Parathyroid adenoma (tissue), 2 donors: Measurements from ENCODE around the gene KCNG3.

Experiments used
- H2AFZ ChIP-seq: fragments of 300-600 bp; sonication (generic); one replicate; pipeline ENCODE4 v1.7.0; 2017; ENCODE audit warnings: antibody characterized with exemption, mild to moderate bottlenecking
- H3K27ac ChIP-seq: fragments of 300-600 bp; sonication (generic); one replicate; pipeline ENCODE4 v1.7.0; 2017
- H3K27me3 ChIP-seq: fragments of 300-600 bp; sonication (generic); one replicate; pipeline ENCODE4 v1.7.0; 2017; ENCODE audit warnings: low read length; ENCODE audit not compliant: control insufficient read depth, insufficient read depth
- H3K36me3 ChIP-seq: fragments of 300-600 bp; sonication (generic); one replicate; pipeline ENCODE4 v1.7.0; 2017; ENCODE audit warnings: low read length; ENCODE audit not compliant: control insufficient read depth, insufficient read depth
- H3K4me1 ChIP-seq: fragments of 300-600 bp; sonication (generic); one replicate; pipeline ENCODE4 v1.7.0; 2017; ENCODE audit warnings: control low read depth
- H3K4me2 ChIP-seq: fragments of 300-600 bp; sonication (generic); one replicate; pipeline ENCODE4 v1.7.0; 2017; ENCODE audit warnings: low read length
- H3K4me3 ChIP-seq: fragments of 300-600 bp; sonication (generic); one replicate; pipeline ENCODE4 v1.7.0; 2017; ENCODE audit warnings: low read depth, low read length
- H3K79me2 ChIP-seq: fragments of 300-600 bp; sonication (generic); one replicate; pipeline ENCODE4 v1.7.0; 2017; ENCODE audit warnings: control low read depth
- H3K9ac ChIP-seq: fragments of 300-600 bp; sonication (generic); one replicate; pipeline ENCODE4 v1.7.0; 2017; ENCODE audit warnings: mild to moderate bottlenecking
- H3K9me3 ChIP-seq: fragments of 300-600 bp; sonication (generic); one replicate; pipeline ENCODE4 v1.7.0; 2017; ENCODE audit warnings: low read length; ENCODE audit not compliant: control insufficient read depth
- CTCF ChIP-seq: fragments of 300-600 bp; sonication (generic); IDR thresholded peaks from one replicate; pipeline ENCODE4 v1.7.0; 2017; ENCODE audit warnings: antibody characterized with exemption, mild to moderate bottlenecking
- donor health status: primary hyperparathyroidism.

KCNG3 gene

GRCh38 chr2:42474765-42475454, 18.9 kb downstream of the KCNG3 start:
- H2AFZ ChIP-seq: no peak overlapping the region
- no peaks in the 10 kb centered on the region for H3K27me3 ChIP-seq
- no peak overlapping the region for H3K27ac ChIP-seq
- H3K9me3 ChIP-seq: no peaks in the 10 kb centered on the region
- H3K79me2 ChIP-seq: no peaks in the 10 kb centered on the region
- no peaks in the 10 kb centered on the region for H3K4me1 ChIP-seq
- TF ChIP-seq CTCF: no peak
- H3K4me3 ChIP-seq: no peak overlapping the region
- no peak overlapping the region for H3K4me2 ChIP-seq
- no peak overlapping the region for H3K9ac ChIP-seq
- H3K36me3 ChIP-seq: no peaks in the 10 kb centered on the region

GRCh38 chr2:42470706-42471105, 23.1 kb downstream of the KCNG3 start:
- no peak for TF ChIP-seq CTCF
- Histone ChIP-seq H3K4me1 (no peaks in the 10 kb centered on the region), H3K79me2 (no peaks in the 10 kb centered on the region), H3K36me3 (no peaks in the 10 kb centered on the region), H3K4me3 (no peak overlapping the region), H3K4me2 (no peak overlapping the region), H3K9me3 (no peaks in the 10 kb centered on the region), H3K9ac (no peak overlapping the region), H2AFZ (no peak overlapping the region), H3K27me3 (no peaks in the 10 kb centered on the region), H3K27ac (no peak overlapping the region)

GRCh38 chr2:42464631-42465030, 29.2 kb downstream of the KCNG3 start:
- no peak overlapping the region for H3K27ac ChIP-seq
- H3K9me3 ChIP-seq: no peaks in the 10 kb centered on the region
- no peaks in the 10 kb centered on the region for H3K4me1 ChIP-seq

GRCh38 chr2:42463570-42463969, 30.2 kb downstream of the KCNG3 start:
- no peak overlapping the region for H3K4me3 ChIP-seq
- H3K4me1 ChIP-seq: no peaks in the 10 kb centered on the region
- H3K79me2 ChIP-seq: no peaks in the 10 kb centered on the region
- no peaks in the 10 kb centered on the region for H3K27me3 ChIP-seq
- no peaks in the 10 kb centered on the region for H3K9me3 ChIP-seq
- H2AFZ ChIP-seq: no peak overlapping the region
- TF ChIP-seq CTCF: no peak
- H3K36me3 ChIP-seq: no peaks in the 10 kb centered on the region
- no peak overlapping the region for H3K9ac ChIP-seq
- no peak overlapping the region for H3K27ac ChIP-seq
- no peak overlapping the region for H3K4me2 ChIP-seq

More at GRCh38 chr2:42464631-42465030, 29.2 kb downstream of the KCNG3 start:
- no peak overlapping the region for H3K9ac ChIP-seq
- H3K4me3 ChIP-seq: no peak overlapping the region
- no peak overlapping the region for H2AFZ ChIP-seq
- H3K4me2 ChIP-seq: no peak overlapping the region
- TF ChIP-seq CTCF: no peak
- no peaks in the 10 kb centered on the region for H3K27me3 ChIP-seq
- H3K79me2 ChIP-seq: no peaks in the 10 kb centered on the region
- no peaks in the 10 kb centered on the region for H3K36me3 ChIP-seq

GRCh38 chr2:42459296-42459695, 34.5 kb downstream of the KCNG3 start:
- no peak overlapping the region for H3K4me2 ChIP-seq
- no peak overlapping the region for H3K9ac ChIP-seq
- no peaks in the 10 kb centered on the region for H3K36me3 ChIP-seq
- H3K27me3 ChIP-seq: no peaks in the 10 kb centered on the region
- no peaks in the 10 kb centered on the region for H3K4me1 ChIP-seq
- no peak overlapping the region for H2AFZ ChIP-seq
- H3K4me3 ChIP-seq: no peak overlapping the region
- no peak overlapping the region for H3K27ac ChIP-seq
- no peaks in the 10 kb centered on the region for H3K79me2 ChIP-seq
- TF ChIP-seq CTCF: no peak
- H3K9me3 ChIP-seq: no peaks in the 10 kb centered on the region
